Esophagus muscularis mucosa (tissue), 4 donors: Measurements from ENCODE around the gene HK3. TPM values are rescaled to one million over a fixed set of nuclear protein-coding genes. Genes with fewer than 3 reads are reported as not detected.

Experiments
- DNase-seq: peaks from one replicate; pipeline ENCODE4 v3.0.0-alpha.2; 2017; ENCODE audit errors: extremely low spot score
- H3K27ac ChIP-seq, 4 donors: fragments of 200-600 bp; sonication (generic); replicated peaks in 1 of 4; 1 replicate in 3 of 4; 2 replicates in 1 of 4; pipeline ENCODE4 v1.5.1; 2016 to 2019; ENCODE audit warnings: mild to moderate bottlenecking in 1 of 4
- H3K27me3 ChIP-seq, 4 donors: fragments of 200-600 bp; sonication (generic); one replicate each; pipeline versions ENCODE4 v1.5.1 to v1.6.0; 2016 to 2019
- H3K36me3 ChIP-seq, 4 donors: fragments of 200-600 bp; sonication (generic); one replicate each; pipeline ENCODE4 v1.5.1; 2016 to 2019
- H3K4me1 ChIP-seq, 4 donors: fragments of 200-600 bp; sonication (generic); one replicate each; pipeline ENCODE4 v1.5.1; 2016 to 2019
- H3K4me3 ChIP-seq, 4 donors: fragments of 200-600 bp; sonication (generic); 1 replicate in 2 of 4; 2 replicates in 2 of 4; pipeline ENCODE4 v1.5.1; 2016 to 2019; ENCODE audit warnings: mild to moderate bottlenecking in 4 of 4, moderate library complexity in 1 of 4
- H3K9me3 ChIP-seq, 4 donors: fragments of 200-600 bp; sonication (generic); 1 replicate in 3 of 4; 2 replicates in 1 of 4; pipeline ENCODE4 v1.5.1; 2016 to 2019
- EP300 ChIP-seq: sonication (generic); formaldehyde crosslinking; IDR thresholded peaks from one replicate; pipeline ENCODE4 v1.6.1; 2017; ENCODE audit warnings: antibody characterized with exemption
- POLR2A ChIP-seq: fragments of 450-650 bp; IDR thresholded peaks from one replicate; pipeline ENCODE4 v1.6.1; 2017; ENCODE audit warnings: antibody characterized with exemption, moderate library complexity, mild to moderate bottlenecking, low read depth
- POLR2AphosphoS5 ChIP-seq, 2 donors: sonication (generic); formaldehyde crosslinking; IDR thresholded peaks; one replicate each; pipeline ENCODE4 v1.6.1; 2017; ENCODE audit warnings: antibody characterized with exemption in 2 of 2
- WGBS: methylation state at CpG from one replicate; pipeline ENCODE4 v1.1.5; 2018; 5-methylcytosine and 5-hydroxymethylcytosine counted together
- intact Hi-C: fragments of 100-400 bp; cut with DNase I; formaldehyde crosslinking; loops from one replicate; pipeline ENCODE4 v1.15.1; 2023
- total RNA-seq, 4 donors: library from RNA; depleted of rRNA; stranded (reverse); fragments of >200 nt; gene quantifications; one replicate each; pipeline versions ENCODE4 v1.1.0 to v1.2.1, GENCODE V29; 2016
- TF ChIP-seq, protein P1 (sequence below), 3 experiments: fragments of 200-600 bp in 2 of 3; fragments of 450-650 bp in 1 of 3; sonication (generic) in 2 of 3; IDR thresholded peaks; one replicate each; pipeline ENCODE4 v1.5.1; 2017 to 2019; ENCODE audit warnings: antibody characterized with exemption in 3 of 3, mild to moderate bottlenecking in 2 of 3, moderate library complexity in 1 of 3

The HK3 gene
- total RNA-seq, 4 donors from 2014 or later, result 3.8 to 11.6 (median 6.9) TPM

DNA sequence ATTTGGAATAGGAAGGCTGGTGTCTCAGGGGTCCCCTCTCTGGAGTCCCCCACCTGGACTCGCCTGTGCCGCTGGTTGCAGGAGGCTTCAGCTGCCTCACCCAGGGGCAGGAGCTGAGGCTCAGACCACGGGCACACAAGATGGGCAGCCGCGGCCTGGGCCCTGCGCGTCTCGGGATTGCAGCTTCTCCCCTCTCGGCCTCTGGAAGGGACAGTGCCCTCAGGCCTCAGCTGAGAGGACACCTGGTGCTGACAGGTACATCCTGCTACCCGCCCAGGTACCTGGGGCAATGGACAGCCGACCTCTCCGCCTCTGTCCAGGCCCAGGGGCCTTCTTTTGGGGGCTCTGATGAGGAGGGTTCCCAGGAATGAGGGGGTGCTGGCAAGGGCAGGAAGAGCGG is 50.5 kb downstream of the HK3 start:
- H3K36me3 ChIP-seq, result no peaks in the 10 kb centered on the region
- peaks cover 0 to 86% (median 7%) of the 10 kb centered on the region in 4 donors for H3K27me3 ChIP-seq
- no peaks in the 10 kb centered on the region for H3K9me3 ChIP-seq
- TF ChIP-seq POLR2AphosphoS5 (IDR thresholded peaks at IDR 0.05) (no peak), EP300 (no peak), POLR2A (no peak)
- TF ChIP-seq, protein P1, sequence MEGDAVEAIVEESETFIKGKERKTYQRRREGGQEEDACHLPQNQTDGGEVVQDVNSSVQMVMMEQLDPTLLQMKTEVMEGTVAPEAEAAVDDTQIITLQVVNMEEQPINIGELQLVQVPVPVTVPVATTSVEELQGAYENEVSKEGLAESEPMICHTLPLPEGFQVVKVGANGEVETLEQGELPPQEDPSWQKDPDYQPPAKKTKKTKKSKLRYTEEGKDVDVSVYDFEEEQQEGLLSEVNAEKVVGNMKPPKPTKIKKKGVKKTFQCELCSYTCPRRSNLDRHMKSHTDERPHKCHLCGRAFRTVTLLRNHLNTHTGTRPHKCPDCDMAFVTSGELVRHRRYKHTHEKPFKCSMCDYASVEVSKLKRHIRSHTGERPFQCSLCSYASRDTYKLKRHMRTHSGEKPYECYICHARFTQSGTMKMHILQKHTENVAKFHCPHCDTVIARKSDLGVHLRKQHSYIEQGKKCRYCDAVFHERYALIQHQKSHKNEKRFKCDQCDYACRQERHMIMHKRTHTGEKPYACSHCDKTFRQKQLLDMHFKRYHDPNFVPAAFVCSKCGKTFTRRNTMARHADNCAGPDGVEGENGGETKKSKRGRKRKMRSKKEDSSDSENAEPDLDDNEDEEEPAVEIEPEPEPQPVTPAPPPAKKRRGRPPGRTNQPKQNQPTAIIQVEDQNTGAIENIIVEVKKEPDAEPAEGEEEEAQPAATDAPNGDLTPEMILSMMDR (IDR thresholded peaks at IDR 0.05), result no peak
- intact Hi-C loops, result no loop called here
- no peak overlapping the region for H3K27ac ChIP-seq
- WGBS, result 86% methylated on average over 3 of the region's 13 CpGs
- no peak overlapping the region for H3K4me3 ChIP-seq
- peaks cover 0 to 2% (median 1%) of the 10 kb centered on the region in 4 donors for H3K4me1 ChIP-seq
- no peak for DNase-seq

DNA sequence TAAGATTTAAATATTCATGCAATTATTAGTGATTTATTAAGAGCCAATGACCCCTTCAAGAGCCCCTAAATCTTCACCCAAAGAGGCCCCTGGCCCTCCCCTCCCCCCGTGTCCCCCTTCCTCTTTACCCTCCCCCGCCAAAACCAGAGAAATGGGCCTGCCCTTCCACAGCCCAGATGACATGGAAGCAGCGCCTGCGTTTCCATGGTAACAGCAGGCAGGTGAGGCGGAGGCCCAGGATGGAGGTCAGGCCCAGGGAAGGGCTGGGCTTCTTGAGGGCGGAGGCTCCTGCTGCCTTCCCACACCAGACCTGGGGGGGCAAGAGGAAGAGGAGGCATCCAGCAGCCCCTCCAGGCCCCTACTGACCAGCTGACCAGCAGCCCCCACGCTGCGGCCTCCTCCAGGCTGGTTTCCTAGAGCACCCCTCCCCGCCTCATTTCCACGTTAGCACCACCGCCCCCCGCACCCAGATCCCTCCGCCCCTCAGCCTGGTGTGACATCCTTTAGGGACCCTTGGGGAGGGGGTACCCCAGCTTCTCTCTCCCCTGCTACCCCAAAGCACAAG is 51.3 kb downstream of the HK3 start:
- H3K36me3 ChIP-seq, result no peaks in the 10 kb centered on the region
- TF ChIP-seq, protein P1 (IDR thresholded peaks at IDR 0.05), result no peak
- TF ChIP-seq EP300 (no peak), POLR2A (no peak), POLR2AphosphoS5 (IDR thresholded peaks at IDR 0.05) (no peak)
- H3K4me1 ChIP-seq, result peaks cover 0 to 4% (median 2%) of the 10 kb centered on the region in 4 donors
- no peak for DNase-seq
- H3K4me3 ChIP-seq, result no peak overlapping the region
- no peaks in the 10 kb centered on the region for H3K9me3 ChIP-seq
- no peak overlapping the region for H3K27ac ChIP-seq
- H3K27me3 ChIP-seq, result peaks cover 0 to 91% (median 7%) of the 10 kb centered on the region in 4 donors
- intact Hi-C loops, result no loop called here
- whole genome bisulfite sequencing, result 69% methylated on average over 4 of the region's 13 CpGs

DNA sequence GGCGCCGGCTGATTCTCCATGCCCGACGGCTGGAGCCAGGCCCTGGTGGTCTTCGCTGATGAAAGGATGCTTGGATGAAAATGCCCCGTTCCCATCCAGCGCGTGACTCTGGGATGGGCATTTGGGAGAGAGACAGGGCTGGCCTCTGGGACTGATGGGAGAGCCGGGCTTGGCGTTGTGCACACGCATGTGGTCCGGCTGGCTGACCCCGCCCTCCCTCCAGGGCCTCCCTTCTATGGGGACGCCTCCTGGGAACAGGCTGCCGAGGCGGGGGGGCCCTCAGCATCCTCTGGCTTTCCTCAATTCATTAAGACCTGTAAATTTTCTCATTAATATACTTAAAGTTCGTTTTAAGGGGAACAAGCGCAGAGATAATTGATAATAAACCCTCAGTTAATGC is 52.0 kb downstream of the HK3 start:
- intact Hi-C loops, result no loop called here
- 61% methylated on average over 9 of the region's 18 CpGs for WGBS

DNA sequence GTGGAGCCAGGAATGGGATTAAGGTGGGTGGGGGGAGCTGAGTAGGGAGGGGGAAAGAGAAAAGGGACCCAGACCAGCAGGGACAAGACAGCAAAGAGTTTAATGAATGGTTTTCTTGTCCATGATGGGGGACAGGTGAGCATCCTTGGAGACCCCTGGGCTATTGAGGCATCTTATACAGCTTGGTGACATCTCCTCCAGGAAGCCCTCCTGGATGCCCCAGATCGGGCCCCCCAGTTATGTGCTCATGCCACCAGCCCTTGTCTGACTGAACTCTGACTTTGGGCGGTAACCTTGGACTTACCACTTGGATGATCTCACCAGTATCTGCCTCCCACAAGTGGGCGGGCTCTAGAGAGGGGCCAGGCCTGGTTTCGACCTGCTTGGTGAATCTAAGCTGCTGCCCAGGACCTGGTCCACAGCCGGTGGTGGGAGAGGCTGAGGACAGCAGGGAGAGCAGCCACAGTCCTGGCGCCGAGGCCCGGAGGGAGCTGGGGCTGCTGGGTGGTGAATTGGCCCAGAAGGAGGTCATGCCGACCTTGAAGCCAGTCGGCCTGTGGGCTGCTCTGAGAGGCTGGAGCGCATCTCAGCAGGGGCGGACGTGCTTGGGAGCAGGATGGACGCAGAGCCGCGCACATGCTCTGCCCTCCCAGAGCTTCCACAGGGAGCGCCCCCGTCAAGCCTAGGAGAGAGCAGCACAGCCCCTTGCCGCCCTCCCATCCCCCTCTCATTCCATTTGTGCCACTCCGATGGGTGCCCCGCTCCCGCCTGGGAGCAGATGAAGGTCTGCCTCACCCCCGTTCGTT is 52.6 kb downstream of the HK3 start:
- H3K4me3 ChIP-seq, result no peak overlapping the region
- intact Hi-C loops, result no loop called here
- H3K9me3 ChIP-seq, result no peaks in the 10 kb centered on the region
- no peak for DNase-seq
- WGBS, result 52% methylated on average over 11 of the region's 24 CpGs
- no peak overlapping the region for H3K27ac ChIP-seq
- TF ChIP-seq, protein P1 (IDR thresholded peaks at IDR 0.05), result no peak
- TF ChIP-seq POLR2A, result no peak
- TF ChIP-seq POLR2AphosphoS5 (IDR thresholded peaks at IDR 0.05), result no peak
- TF ChIP-seq EP300, result no peak
- H3K27me3 ChIP-seq, result peaks cover 0 to 98% (median 7%) of the 10 kb centered on the region in 4 donors
- H3K4me1 ChIP-seq, result peaks cover 0 to 4% (median 2%) of the 10 kb centered on the region in 4 donors
- no peaks in the 10 kb centered on the region for H3K36me3 ChIP-seq

More for the DNA sequence above, 52.0 kb downstream of the HK3 start:
- Histone ChIP-seq H3K27ac (no peak overlapping the region), H3K4me1 (peaks cover 0 to 4% (median 2%) of the 10 kb centered on the region in 4 donors), H3K4me3 (no peak overlapping the region), H3K9me3 (no peaks in the 10 kb centered on the region), H3K36me3 (no peaks in the 10 kb centered on the region), H3K27me3 (peaks cover 0 to 97% (median 7%) of the 10 kb centered on the region in 4 donors)
- no peak for DNase-seq
- TF ChIP-seq, protein P1 (IDR thresholded peaks at IDR 0.05), result no peak
- TF ChIP-seq POLR2AphosphoS5 (IDR thresholded peaks at IDR 0.05) (no peak), POLR2A (no peak), EP300 (no peak)
